Activated CD4-positive, alpha-beta T cell treated with anti-CD3 and anti-CD28 coated beads, Interleukin-10, Interleukin-2, amounts not matched to agents 100 ng/mL and 50 ng/mL, durations not matched to agents 16 hours and 8 hours (primary cell): Measurements from ENCODE around the gene MMD2.
"Not testable (repeated sequence)": the region's sequence is repeated elsewhere in the genome, so short reads cannot be mapped to it uniquely, and the experiment has no call there.

ENCODE experiments used
- DNase-seq: peaks from one replicate; pipeline ENCODE4 v3.0.0-alpha.2; 2020

MMD2 gene

DNA sequence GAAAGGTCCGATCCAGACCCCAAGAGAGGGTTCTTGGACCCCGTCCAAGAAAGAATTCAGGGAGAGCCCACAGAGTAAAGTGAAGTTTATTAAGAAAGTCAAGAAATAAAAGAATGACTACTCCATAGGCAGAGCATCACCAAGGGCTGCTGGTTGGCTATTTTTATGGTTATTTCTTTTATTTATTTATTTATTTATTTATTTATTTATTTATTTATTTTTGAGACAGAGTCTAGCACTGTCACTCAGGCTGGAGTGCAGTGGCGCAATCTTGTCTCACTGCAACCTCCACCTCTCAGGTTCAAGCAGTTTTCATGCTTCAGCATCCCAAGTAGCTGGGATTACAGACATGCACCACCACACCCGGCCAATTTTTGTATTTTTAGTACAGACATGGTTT is 65.8 kb downstream of the MMD2 start:
- DNase-seq: not testable (repeated sequence)

DNA sequence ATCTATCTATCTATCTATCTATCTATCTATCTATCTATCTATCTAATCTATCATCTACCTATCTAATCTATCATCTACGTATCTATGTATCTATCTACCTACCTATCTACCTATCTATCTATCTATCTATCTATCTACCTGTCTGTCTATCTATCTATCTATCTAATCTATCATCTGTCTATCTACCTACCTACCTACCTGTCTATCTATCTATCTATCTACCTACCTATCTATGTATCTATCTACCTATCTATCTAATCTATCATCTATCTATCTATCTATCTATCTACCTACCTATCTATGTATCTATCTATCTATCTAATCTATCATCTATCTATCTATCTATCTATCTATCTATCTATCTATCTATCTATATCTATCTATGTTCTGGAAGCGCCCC is 67.5 kb downstream of the MMD2 start:
- DNase-seq: not testable (repeated sequence)

DNA sequence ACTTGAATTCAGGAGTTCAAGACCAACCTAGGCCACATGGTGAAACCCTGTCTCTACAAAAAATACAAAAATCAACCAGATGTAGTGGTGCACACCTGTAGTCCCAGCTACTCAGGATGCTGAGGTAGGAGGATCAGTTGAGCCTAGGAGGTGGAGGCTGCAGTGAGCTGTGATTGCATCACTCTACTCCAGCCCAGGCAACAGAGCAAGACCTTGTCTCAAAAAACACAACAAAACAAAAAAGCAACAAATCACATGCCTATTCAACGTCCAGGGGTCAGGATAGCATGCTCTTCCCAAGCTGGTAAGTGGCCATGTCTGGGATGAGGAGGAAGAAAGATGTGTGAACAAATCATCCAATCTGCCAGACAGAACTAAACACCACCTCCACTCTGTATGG is 69.3 kb downstream of the MMD2 start:
- no peak for DNase-seq

DNA sequence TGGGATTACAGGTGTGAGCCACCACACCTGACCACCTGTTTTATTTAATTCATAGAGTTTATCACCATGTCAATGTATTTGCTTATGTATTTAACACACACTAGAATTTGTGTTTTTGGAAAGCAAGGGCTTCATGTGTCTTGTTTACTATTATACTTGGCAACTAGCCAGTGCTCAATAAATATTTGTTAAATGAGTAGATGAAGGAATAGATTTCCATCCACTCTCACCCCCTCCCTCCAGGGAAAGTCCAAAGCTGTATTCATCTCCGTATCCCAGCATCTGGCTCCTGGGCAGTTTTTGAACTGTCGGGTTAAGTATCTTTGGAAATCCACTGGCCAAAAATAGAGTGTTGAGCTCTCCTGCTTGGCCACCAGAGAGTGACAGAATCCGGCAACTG is 70.8 kb downstream of the MMD2 start:
- DNase-seq: no peak

DNA sequence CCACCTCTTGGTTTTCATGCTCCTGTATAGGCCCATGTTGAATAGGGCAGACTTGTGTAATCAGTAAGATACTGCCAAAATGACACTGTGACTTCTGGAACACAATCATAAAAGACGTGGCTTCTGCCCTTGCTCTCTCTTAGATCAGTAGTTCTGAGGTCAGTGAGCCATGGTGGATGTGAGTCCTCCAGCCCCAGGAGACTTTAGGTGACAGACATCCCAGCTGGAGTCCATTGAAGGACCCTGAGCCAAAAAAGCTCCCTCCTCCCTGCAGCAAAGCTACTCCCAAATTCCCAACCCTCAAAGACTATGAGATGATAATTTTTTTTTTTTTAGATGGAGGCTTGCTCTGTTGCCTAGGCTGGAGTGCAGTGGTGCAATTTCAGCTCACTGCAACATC is 72.3 kb downstream of the MMD2 start:
- no peak for DNase-seq

DNA sequence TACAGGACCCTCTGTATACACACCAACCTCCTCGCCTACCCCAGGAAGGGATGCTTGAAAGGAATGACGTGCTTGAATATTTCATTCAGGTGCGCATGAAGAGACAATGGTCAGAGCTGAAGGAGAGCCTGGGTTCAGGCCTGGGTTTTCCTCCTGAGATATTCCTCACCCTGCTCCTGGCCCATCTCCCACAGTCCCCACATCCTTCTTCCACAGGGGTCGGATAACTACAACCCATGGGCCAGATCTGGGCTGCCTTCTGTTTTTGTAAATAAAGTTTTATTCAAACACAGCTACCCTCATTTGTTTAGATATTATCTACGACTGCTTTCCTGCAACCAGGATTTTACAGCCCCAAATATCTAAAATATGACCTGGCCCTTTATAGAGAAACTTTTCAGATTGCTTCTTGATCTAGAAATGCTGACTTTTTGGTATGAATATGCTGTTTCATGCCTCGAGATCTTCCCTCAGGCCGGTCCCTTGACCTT is 73.6 kb downstream of the MMD2 start:
- DNase-seq: no peak

DNA sequence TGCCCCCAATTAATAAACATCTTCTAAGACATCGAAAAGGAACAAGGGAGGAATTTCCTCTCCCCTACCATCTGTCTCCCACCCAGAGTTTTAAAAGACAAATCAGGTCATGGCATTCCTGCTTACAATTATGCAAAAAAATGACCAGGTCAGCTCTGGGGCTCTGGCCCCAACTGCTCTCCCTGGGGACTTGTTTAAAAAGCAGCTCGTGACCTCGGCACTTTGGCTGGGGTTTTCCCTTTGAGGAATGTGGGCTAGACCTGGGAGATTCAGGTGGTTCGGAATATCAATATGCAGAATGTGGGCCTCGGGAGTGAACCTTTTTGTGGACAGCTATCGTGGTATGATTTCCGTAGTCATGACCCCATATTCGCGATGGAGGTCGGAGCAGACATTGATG is 74.8 kb downstream of the MMD2 start:
- no peak for DNase-seq

DNA sequence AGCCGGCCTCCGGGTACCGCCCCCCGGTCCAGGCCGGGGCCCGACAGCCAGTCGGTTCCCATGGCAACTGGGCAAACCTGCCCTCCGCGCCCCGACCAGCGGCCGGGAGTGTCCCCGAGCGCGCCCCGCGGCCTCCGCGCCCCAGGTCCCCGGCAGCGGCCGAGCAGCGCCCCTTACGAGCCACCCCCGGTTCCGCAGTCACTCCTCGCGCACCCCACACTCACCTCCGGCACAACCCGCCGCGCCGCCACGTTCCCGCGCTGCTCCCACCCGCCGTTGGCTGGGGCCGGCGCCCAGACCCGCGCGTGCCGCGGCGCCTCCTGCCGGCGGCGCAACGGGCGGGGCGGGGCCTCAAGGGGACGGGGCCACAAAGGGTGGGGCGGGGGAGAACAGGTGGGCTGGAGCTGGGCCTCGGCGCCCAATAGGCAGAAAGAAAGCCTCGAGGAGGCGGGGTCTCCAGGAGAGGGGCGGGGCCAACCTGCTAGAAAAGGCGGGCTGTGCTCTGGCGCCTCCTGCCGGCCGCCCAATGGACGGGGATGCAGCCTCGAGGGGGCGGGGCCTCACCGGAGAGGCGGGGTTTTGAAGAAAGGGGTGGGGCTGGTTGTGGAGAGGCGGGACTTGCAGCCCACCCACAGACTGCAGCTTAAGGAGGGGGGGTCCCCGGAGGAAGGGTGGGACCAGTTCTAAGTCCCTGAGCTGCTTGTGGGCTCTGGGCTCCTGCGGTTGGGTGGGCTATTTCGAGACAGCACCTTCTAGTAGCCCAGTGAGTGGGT is 75.4 kb downstream of the MMD2 start, which contains the start of gene RADIL:
TSS of gene RADIL (minus strand) at position 345 of the 773 bp plus-strand sequence. CDS start 5,577 bp downstream, outside the sequence.
- DNase-seq: peak; percentile 94

DNA sequence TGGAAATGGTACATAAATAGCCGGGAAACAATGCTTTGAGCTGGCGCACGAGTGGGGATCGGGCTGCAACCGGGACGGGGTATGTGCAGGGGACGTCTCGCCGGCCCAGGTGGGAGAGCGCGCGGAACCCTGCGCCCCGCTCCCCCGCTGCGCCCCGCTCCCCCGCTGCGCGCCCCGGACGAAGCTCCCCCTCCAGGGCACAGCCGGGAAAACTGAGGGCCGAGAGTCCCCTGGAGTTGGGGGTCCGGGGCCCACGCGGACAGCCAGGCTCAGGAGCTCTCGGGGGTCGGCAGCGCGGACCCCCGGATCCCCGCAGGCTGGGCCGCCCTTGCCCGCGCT is 76.0 kb downstream of the MMD2 start:
- no peak for DNase-seq

DNA sequence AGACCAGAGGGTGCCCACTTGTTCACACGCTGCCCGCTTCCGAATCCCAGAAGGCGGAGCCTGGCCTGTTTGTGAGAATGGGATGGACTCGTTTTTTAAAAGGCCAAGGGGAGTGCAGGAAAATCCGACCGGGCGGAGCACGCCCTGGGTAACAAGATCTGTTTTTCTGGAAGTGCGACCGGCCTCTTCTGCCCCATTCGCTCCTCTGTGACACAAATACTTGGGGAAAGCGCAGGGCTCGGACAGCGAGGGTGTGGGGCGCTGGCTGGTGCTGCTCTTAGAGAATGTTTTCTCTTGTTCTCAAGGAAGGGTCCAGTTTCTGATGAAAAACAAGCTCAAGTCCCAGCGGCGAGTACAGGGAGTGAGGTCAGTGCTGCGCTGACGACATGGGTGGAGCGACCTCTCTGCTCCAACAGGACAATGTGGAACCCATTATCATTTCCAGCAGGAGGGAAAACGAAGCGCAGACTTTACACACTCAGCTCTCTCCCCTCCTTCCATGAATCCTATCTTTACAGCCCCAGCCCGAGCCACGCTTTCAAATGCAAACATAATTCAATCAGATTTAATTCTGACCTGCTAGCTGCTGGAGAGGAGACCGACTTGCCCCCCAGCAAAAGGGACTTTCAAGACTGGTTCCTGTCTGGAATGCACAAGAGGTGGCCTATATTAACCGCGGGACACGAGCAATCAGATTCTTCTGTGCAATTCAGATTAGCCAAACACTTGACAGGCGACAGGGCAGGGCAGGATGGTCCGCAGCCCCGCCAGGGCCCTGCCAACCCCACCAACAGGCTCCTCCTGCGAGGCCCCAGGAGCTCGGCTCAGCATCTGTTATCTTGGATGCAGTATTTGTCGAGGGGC is 76.6 kb downstream of the MMD2 start:
- DNase-seq: no peak

DNA sequence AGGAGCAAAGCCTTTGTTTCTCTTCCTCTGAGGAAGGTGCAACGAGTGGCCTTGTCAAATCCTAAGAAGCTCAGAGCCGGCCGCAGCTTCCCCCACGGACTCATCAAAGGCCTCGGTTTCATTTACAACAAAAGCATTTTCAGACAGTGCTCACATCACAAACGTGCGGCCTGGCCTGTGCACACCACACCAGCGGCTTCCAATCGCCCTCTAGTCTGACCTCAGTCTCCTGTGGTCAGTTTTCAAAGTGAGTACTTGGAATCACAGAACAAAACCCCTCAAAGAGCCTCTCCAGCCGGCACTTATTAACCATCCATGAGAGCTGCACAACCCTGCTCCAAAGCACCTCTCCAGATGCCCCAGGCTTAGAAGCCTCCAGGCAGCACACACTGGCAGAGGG is 78.8 kb downstream of the MMD2 start:
- DNase-seq: no peak

DNA sequence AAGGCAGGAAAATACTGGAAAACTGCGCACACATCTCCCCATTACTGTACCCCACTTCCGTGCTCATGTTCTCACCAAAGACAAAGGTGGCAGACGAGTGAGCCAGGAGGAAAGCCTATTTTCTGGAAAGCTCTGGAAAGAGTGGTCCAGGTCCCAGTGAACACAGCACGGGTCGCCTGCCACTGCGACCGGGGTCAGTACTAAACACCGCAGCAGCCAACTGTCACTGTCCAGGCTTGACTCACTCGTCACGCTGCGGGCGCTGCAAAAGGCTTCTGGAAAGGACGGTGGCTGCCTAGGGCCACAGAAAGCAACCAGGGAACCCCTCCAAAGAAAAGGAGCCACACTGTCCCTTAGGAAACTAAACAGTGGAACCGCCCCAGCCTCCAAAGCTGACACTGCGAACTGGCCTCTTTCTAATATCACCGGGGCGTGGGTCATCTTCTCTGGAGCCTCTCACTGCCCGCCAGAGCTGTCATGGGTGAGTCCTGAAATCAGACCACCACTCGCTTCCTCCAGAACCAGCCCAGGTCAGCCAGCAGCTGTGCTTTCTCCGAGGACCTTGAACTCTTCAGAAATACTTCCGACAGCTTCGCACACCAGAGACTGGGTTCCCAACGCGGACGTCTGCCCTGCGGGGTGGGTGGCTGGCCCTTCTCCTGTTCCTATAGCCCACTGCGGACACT is 79.4 kb downstream of the MMD2 start:
- no peak for DNase-seq

DNA sequence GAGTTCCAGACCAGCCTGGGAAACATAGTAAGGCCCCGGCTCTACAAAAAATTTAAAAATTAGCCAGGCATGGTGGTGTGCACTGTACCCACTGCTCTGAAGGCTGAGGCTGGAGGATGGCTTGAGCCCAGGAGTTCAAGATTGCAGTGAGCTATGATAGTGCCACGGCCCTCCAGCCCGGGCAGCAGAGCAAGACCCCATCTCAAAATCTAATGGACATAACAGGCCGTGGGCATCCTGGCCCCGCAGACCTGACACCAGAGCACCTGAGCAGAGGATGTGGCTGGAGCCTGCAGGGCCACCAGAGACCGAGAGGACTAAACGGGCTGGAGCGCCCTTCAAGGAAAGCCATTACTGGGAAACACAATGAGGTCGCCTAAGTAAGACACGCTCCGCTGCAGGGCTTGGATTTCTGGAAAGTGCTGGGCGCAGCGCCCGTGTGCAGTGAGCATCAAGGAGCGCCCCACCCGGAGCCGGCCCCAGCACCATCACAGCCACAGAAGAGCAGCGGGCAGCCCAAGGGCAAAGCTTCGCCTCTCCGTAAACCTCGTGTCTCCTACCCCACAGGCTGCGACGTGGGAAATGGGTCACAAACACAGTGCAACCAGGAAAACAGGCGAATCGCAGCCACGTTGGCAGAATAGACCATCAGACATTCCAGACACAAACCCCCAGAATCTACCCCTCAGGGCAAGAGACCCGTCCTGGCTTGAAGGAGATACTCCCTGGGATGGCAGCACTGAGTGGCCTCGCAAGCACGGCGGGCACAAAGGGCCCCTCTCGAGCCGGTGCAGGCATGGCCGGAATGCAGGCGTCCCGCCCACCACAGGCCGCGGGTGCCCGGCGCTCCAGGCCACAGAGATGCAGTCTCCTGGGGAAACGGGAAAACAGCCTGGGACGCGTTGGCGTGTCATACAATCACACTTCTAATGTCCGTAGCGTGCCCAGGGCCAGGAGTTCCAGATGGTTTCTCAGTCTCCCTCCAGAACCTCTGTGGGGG is 80.4 kb downstream of the MMD2 start:
- no peak for DNase-seq

DNA sequence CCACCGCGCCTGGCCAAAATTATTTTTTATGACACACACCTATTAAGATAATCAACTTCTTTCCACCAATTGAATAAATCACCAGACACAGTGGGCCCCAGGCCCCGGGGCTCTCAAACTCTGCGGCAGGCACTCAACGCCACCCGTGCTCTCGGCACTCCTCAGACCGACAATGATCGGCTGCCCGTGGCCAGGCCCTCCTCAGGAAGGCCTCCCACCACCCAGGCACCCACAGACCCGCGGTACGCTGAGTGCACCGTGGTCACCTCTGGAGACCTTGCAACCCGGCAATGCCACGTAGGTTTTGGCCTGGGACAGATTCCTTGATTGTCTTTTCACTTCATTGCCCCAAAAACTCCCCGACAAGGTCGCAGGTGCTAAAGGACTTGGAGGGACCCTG is 82.4 kb downstream of the MMD2 start:
- DNase-seq: no peak

DNA sequence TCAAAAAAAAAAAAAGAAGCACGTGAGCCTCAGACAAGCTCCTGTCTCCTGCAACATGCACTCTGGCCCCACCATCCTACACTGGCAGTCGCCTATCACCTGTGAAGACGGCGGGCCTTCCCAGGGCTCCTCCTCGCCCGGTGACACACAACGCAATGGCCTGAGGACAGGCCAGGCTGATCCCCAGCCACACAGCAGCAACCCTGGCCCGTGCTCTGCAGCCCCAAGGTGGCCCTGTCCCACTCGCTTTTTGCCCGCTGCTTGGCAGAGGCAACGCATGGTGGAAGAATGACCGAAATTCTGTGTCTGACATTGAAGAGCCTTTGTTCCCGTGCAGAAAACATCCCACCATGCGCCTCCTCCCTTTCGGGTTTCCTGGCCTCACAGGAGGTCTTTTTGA is 83.6 kb downstream of the MMD2 start:
- no peak for DNase-seq

DNA sequence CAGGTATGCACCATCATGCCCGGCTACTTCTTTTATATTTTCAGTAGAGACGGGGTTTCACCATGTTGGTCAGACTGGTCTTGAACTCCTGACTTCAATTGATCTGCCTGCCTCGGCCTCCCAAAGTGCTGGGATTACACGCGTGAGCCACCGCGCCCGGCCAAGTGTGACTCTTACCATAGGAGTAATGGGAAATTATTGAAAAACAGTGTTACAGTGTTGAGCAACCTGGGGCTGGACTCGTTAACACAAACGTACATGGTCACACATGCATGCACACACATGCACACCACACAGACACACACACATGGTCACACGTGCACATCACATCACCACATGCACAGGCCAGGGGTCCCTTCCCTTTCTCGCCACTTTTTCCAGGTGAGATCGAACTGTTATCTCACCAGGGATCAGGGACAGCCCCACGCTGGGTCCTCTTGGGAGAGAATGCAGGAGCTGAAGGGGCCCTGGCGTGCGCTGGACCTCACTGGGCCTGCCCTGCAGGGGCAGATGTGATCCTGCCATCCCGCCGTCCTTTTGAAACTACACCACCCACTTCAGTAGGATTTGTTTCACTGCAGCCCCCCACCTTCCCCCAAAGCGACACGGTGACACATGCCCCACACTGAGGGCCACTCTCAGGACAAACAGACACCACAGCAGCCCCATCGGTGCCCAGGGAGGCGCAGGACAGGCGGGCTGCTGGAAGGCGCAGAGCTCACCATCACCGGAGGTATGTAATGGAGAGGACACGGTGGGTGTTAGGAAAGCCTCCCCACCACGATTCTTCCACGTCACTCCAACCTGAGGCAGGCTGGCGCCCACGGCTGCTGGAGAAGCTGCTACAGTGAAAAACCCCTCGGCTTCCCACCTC is 85.7 kb downstream of the MMD2 start:
- DNase-seq: no peak

DNA sequence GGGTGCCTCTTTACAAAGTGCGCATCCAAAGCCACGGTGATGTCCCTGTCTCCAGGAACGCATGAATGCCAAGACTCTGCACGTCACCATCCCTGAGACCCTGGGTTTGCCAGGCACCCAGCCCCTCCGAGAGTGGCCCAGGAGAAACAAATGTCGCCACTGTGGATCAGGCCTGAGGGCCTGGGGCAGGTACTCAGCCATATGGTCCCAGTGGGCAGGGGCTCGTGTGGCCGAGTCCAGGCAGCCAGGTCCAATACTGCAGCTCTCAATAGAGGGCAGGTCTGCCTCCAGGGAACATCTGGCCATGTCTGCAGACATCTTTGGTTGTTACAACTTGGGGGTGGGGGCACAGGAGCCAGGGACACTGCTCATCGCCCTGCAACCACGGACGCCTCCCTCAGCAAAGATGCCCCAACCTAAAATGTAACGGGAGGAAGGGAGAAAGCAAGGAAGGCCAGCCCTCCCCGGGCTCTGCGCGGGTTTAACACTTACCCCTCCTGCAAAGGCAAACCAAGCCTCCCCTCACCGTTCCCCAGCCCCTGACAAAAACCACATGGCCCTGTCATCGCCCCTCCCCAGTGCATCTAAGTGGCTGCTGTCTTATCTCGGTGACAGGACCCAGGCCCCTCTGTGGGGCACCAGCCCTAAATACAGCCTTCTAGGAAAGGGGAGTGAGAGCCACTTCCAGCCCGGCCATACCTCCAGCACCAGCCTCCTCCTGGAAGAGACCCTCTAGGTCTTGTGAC is 86.9 kb downstream of the MMD2 start:
- DNase-seq: no peak

DNA sequence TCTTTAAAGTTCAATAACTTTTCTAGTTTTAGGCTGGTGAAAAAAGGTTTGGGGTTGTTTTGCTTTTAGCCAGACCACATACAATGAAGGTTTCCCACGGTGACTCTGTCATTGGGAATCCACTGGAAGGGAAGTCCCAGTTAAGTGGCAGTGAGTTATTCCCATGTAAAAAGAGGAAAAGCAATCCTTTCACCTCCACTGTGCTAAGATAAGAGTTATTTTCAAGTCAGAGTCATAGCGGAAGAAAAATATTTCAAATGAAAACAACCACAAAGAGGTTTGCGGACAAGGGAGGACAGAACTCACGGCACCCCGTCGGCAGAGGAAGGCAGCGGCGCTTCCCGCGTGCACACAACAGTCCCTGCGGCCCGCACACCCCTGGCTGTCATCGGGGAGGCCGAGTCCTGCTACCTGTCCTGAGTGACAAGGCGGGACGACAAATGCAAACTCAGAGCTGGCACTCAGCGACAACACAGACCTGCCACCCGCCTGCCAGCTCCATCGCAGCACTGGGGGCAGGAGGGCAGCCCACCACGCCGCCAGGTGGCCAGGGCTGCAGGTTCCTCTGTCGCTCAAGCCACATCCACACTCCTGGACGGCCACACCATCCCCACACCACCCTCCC is 87.8 kb downstream of the MMD2 start:
- no peak for DNase-seq

DNA sequence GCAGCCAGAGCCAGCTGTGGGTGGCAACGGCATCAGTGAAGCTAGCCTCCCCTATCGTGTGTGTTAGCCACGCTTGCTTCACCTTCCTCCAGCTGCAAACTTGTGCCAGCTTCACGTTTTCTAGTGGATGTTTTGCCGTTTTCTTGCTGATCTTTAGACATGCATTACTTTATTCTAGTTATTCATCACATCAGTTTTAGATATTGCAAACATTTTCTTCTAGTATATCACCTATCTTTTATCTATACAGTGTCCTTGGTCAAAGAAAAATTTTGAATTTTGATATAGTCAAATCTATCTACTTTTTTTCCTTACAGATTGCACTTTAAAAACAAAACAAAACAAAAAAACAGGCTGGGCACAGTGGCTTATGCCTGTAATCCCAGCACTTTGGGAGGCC is 90.5 kb downstream of the MMD2 start:
- DNase-seq: no peak
